HL-60 (cell line): ENCODE results near the gene ELN.

ENCODE experiments used
- DNase-seq, 2 experiments: peaks; one replicate each; pipeline ENCODE4 v3.0.0-alpha.2; 2010 to 2020; ENCODE audit warnings: low read depth in 1 of 2, low spot score in 1 of 2
- H3K27ac ChIP-seq: fragments of 250-450 bp; sonication (Bioruptor Pico); replicated peaks from 2 replicates; pipeline ENCODE4 v1.5.1; 2020; ENCODE audit warnings: mild to moderate bottlenecking, moderate library complexity
- H3K27me3 ChIP-seq: fragments of 250-450 bp; sonication (Bioruptor Pico); 2 replicates; pipeline ENCODE4 v1.5.1; 2021; ENCODE audit warnings: mild to moderate bottlenecking, moderate library complexity; ENCODE audit not compliant: insufficient read depth, poor library complexity, severe bottlenecking
- H3K4me3 ChIP-seq: replicated peaks from 2 replicates; pipeline ENCODE4 v1.5.1; 2011; ENCODE audit warnings: mild to moderate bottlenecking, control low read depth, low read length; ENCODE audit not compliant: insufficient read depth
- GABPA ChIP-seq: IDR thresholded peaks from 2 replicates; pipeline ENCODE4 v1.6.1; 2012; ENCODE audit warnings: low read depth
- POLR2AphosphoS5 ChIP-seq: IDR thresholded peaks from 2 replicates; pipeline ENCODE4 v1.6.1; 2012; ENCODE audit warnings: low read depth
- SPI1 ChIP-seq: IDR thresholded peaks from 2 replicates; pipeline ENCODE4 v1.6.1; 2012; ENCODE audit warnings: low read depth, mild to moderate bottlenecking, borderline replicate concordance
- TF ChIP-seq, protein P1 (sequence below): IDR thresholded peaks from 2 replicates; pipeline ENCODE4 v1.6.1; 2012; ENCODE audit warnings: low read depth; ENCODE audit not compliant: insufficient replicate concordance
- TF ChIP-seq, protein P2 (sequence below): IDR thresholded peaks from one replicate; pipeline ENCODE4 v1.5.1; 2011; ENCODE audit warnings: low read length, control low read depth, inconsistent platforms; ENCODE audit not compliant: insufficient read depth

Gene ELN

GRCh38 chr7:73988197-73988596 lies 39.8 kb upstream of the ELN start:
- H3K27ac ChIP-seq = no peak overlapping the region
- H3K27me3 ChIP-seq = no peaks in the 10 kb centered on the region
- H3K4me3 ChIP-seq = no peak overlapping the region
- no peak for DNase-seq
- TF ChIP-seq GABPA (no peak), POLR2AphosphoS5 (no peak), SPI1 (no peak)
- TF ChIP-seq, protein P1, sequence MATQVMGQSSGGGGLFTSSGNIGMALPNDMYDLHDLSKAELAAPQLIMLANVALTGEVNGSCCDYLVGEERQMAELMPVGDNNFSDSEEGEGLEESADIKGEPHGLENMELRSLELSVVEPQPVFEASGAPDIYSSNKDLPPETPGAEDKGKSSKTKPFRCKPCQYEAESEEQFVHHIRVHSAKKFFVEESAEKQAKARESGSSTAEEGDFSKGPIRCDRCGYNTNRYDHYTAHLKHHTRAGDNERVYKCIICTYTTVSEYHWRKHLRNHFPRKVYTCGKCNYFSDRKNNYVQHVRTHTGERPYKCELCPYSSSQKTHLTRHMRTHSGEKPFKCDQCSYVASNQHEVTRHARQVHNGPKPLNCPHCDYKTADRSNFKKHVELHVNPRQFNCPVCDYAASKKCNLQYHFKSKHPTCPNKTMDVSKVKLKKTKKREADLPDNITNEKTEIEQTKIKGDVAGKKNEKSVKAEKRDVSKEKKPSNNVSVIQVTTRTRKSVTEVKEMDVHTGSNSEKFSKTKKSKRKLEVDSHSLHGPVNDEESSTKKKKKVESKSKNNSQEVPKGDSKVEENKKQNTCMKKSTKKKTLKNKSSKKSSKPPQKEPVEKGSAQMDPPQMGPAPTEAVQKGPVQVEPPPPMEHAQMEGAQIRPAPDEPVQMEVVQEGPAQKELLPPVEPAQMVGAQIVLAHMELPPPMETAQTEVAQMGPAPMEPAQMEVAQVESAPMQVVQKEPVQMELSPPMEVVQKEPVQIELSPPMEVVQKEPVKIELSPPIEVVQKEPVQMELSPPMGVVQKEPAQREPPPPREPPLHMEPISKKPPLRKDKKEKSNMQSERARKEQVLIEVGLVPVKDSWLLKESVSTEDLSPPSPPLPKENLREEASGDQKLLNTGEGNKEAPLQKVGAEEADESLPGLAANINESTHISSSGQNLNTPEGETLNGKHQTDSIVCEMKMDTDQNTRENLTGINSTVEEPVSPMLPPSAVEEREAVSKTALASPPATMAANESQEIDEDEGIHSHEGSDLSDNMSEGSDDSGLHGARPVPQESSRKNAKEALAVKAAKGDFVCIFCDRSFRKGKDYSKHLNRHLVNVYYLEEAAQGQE = no peak
- TF ChIP-seq, protein P2, sequence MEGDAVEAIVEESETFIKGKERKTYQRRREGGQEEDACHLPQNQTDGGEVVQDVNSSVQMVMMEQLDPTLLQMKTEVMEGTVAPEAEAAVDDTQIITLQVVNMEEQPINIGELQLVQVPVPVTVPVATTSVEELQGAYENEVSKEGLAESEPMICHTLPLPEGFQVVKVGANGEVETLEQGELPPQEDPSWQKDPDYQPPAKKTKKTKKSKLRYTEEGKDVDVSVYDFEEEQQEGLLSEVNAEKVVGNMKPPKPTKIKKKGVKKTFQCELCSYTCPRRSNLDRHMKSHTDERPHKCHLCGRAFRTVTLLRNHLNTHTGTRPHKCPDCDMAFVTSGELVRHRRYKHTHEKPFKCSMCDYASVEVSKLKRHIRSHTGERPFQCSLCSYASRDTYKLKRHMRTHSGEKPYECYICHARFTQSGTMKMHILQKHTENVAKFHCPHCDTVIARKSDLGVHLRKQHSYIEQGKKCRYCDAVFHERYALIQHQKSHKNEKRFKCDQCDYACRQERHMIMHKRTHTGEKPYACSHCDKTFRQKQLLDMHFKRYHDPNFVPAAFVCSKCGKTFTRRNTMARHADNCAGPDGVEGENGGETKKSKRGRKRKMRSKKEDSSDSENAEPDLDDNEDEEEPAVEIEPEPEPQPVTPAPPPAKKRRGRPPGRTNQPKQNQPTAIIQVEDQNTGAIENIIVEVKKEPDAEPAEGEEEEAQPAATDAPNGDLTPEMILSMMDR = no peak

DNA sequence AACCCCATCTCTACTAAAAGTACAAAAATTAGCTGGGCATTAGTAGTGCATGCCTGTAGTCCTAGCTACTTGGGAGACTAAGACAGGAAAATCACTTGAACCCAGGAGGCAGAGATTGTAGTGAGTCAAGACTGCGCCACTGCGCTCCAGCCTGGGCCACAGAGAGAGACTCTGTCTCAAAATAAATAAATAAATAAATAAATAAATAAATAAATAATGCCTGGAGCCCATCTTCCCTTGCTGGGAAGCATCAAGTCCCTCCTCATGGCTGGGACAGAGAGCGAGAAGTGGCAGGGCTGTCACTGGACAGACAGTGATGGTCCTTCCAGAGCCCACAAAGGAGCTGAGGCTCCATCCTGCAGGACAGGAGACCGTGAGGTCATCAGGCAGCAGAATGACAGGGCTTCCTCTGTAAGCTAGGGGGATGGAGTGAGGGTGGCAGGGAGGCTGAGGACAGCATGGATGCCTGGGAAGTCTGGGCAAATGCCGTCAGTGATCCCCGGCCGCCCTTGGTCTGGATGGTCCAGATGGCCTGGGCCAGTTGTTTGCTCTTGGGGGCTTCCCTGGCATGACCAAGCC lies 36.4 kb upstream of the ELN start:
- no peak for DNase-seq
- no peak overlapping the region for H3K27ac ChIP-seq
- no peak overlapping the region for H3K4me3 ChIP-seq
- TF ChIP-seq POLR2AphosphoS5 (no peak), GABPA (no peak), SPI1 (no peak)
- TF ChIP-seq, protein P1 = no peak
- TF ChIP-seq, protein P2 = no peak
- H3K27me3 ChIP-seq = no peaks in the 10 kb centered on the region

GRCh38 chr7:73992101-73992562 lies 35.8 kb upstream of the ELN start:
- H3K4me3 ChIP-seq = no peak overlapping the region
- TF ChIP-seq, protein P1 = no peak
- TF ChIP-seq, protein P2 = no peak
- TF ChIP-seq POLR2AphosphoS5 = no peak
- TF ChIP-seq SPI1 = no peak
- no peak for TF ChIP-seq GABPA
- no peak for DNase-seq
- H3K27ac ChIP-seq = no peak overlapping the region
- H3K27me3 ChIP-seq = no peaks in the 10 kb centered on the region
